Gastroesophageal sphincter (tissue), 4 donors: Measurements from ENCODE around the gene TEX2. TPM values are rescaled to one million over a fixed set of nuclear protein-coding genes. Genes with fewer than 3 reads are reported as not detected.

Experiments used
- ATAC-seq: fragments of 150-250 bp; one replicate; pipeline ENCODE4 v1.9.1; 2016; ENCODE audit warnings: mild to moderate bottlenecking, moderate library complexity
- H3K27ac ChIP-seq, 4 donors: fragments of 200-600 bp; sonication (generic) in 3 of 4; 1 replicate in 3 of 4; 2 replicates in 1 of 4; pipeline ENCODE4 v1.5.1; 2016 to 2019
- H3K27me3 ChIP-seq: fragments of 200-600 bp; sonication (generic); one replicate; pipeline ENCODE4 v1.5.1; 2019
- H3K36me3 ChIP-seq, 2 donors: fragments of 200-600 bp; sonication (generic); one replicate each; pipeline ENCODE4 v1.5.1; 2019; ENCODE audit warnings: control low read depth in 1 of 2
- H3K4me1 ChIP-seq, 3 donors: fragments of 200-600 bp; sonication (generic); 1 replicate in 2 of 3; 2 replicates in 1 of 3; pipeline ENCODE4 v1.5.1; 2016 to 2019; ENCODE audit warnings: control low read depth in 2 of 3
- H3K4me3 ChIP-seq, 2 donors: fragments of 200-600 bp; sonication (generic); one replicate each; pipeline ENCODE4 v1.5.1; 2019; ENCODE audit warnings: mild to moderate bottlenecking in 1 of 2, moderate library complexity in 1 of 2
- H3K9me3 ChIP-seq, 3 donors: fragments of 200-600 bp; sonication (generic); one replicate each; pipeline ENCODE4 v1.5.1; 2017 to 2019; ENCODE audit warnings: control low read depth in 2 of 3
- CTCF ChIP-seq, 4 experiments: fragments of 200-600 bp in 2 of 4; fragments of 450-650 bp in 2 of 4; sonication (generic) in 1 of 4; IDR thresholded peaks; one replicate each; pipeline ENCODE4 v1.5.1; 2017 to 2019; ENCODE audit warnings: antibody characterized with exemption in 4 of 4, mild to moderate bottlenecking in 2 of 4, moderate library complexity in 2 of 4
- EP300 ChIP-seq: sonication (generic); formaldehyde crosslinking; IDR thresholded peaks from one replicate; pipeline ENCODE4 v1.6.1; 2017; ENCODE audit warnings: antibody characterized with exemption, mild to moderate bottlenecking
- POLR2A ChIP-seq, 2 donors: fragments of 450-650 bp; IDR thresholded peaks; one replicate each; pipeline ENCODE4 v1.6.1; 2017; ENCODE audit warnings: antibody characterized with exemption in 2 of 2, mild to moderate bottlenecking in 2 of 2, moderate library complexity in 1 of 2
- POLR2AphosphoS5 ChIP-seq: sonication (generic); formaldehyde crosslinking; IDR thresholded peaks from one replicate; pipeline ENCODE4 v1.6.1; 2017; ENCODE audit warnings: antibody characterized with exemption
- WGBS, 2 donors: methylation state at CpG; one replicate each; pipeline ENCODE4 v1.1.5; 2018; ENCODE audit warnings: low coverage in 1 of 2; 5-methylcytosine and 5-hydroxymethylcytosine counted together
- total RNA-seq, 4 donors: library from RNA; depleted of rRNA; stranded (reverse); fragments of >200 nt; gene quantifications; one replicate each; pipeline ENCODE4 v1.1.0, GENCODE V29; 2016

The TEX2 gene
- total RNA-seq, 4 donors from 2014 or later: 37.8 to 60.9 (median 47.0) TPM

- H3K27ac ChIP-seq: peak overlapping the region in 1 of 4 donors; percentile 24
- peaks cover 0 to 30% (median 0%) of the 10 kb centered on the region in 3 donors for H3K4me1 ChIP-seq
- H3K9me3 ChIP-seq: no peaks in the 10 kb centered on the region
- H3K27me3 ChIP-seq: no peaks in the 10 kb centered on the region
- ATAC-seq: no peak
- H3K36me3 ChIP-seq: no peaks in the 10 kb centered on the region
- H3K4me3 ChIP-seq: no peak overlapping the region
- no peak for TF ChIP-seq EP300
- TF ChIP-seq POLR2A (IDR thresholded peaks at IDR 0.05): no peak
- TF ChIP-seq CTCF (IDR thresholded peaks at IDR 0.05): no peak
- TF ChIP-seq POLR2AphosphoS5: no peak
- WGBS, 2 donors: 58 to 68% methylated on average over 5 of the region's 5 CpGs
Measured at GRCh38 chr17:64107500-64108236, 155.4 kb downstream of the TEX2 start.

- Histone ChIP-seq H3K27me3 (no peaks in the 10 kb centered on the region), H3K36me3 (no peaks in the 10 kb centered on the region), H3K4me3 (no peak overlapping the region), H3K27ac (no peak overlapping the region), H3K4me1 (peaks cover 0 to 30% (median 0%) of the 10 kb centered on the region in 3 donors), H3K9me3 (no peaks in the 10 kb centered on the region)
- ATAC-seq: no peak
- WGBS, 2 donors: 83 to 90% methylated on average over 2 to 3 of the region's 3 CpGs
- TF ChIP-seq POLR2A (IDR thresholded peaks at IDR 0.05) (no peak), EP300 (no peak), CTCF (IDR thresholded peaks at IDR 0.05) (no peak), POLR2AphosphoS5 (no peak)
Measured at GRCh38 chr17:64106918-64107317, 156.1 kb downstream of the TEX2 start.

GRCh38 chr17:64103391-64104364, 159.4 kb downstream of the TEX2 start:
- WGBS, 2 donors: 88% methylated on average over 5 of the region's 5 CpGs; no CpG with 5 or more reads in 1 of the 2 donors

GRCh38 chr17:64102627-64103390, 160.3 kb downstream of the TEX2 start:
- ATAC-seq: no peak
- H3K4me1 ChIP-seq: peaks cover 0 to 27% (median 0%) of the 10 kb centered on the region in 3 donors
- H3K27ac ChIP-seq: no peak overlapping the region
- no peaks in the 10 kb centered on the region for H3K27me3 ChIP-seq
- 91 to 94% methylated on average over 6 of the region's 7 CpGs for WGBS, 2 donors
- H3K4me3 ChIP-seq: no peak overlapping the region
- H3K36me3 ChIP-seq: peaks cover 0 to under 1% of the 10 kb centered on the region in 2 donors
- H3K9me3 ChIP-seq: no peaks in the 10 kb centered on the region
- TF ChIP-seq CTCF (IDR thresholded peaks at IDR 0.05): no peak
- TF ChIP-seq POLR2AphosphoS5: no peak
- TF ChIP-seq EP300: no peak
- TF ChIP-seq POLR2A (IDR thresholded peaks at IDR 0.05): no peak

More at GRCh38 chr17:64103391-64104364, 159.4 kb downstream of the TEX2 start:
- no peaks in the 10 kb centered on the region for H3K9me3 ChIP-seq
- H3K27me3 ChIP-seq: no peaks in the 10 kb centered on the region
- no peaks in the 10 kb centered on the region for H3K36me3 ChIP-seq
- peaks cover 0 to 30% (median 0%) of the 10 kb centered on the region in 3 donors for H3K4me1 ChIP-seq
- TF ChIP-seq POLR2AphosphoS5: no peak
- TF ChIP-seq POLR2A (IDR thresholded peaks at IDR 0.05): no peak
- no peak for TF ChIP-seq CTCF (IDR thresholded peaks at IDR 0.05)
- TF ChIP-seq EP300: no peak
- ATAC-seq: no peak
- H3K4me3 ChIP-seq: no peak overlapping the region
- H3K27ac ChIP-seq: no peak overlapping the region
